NCI-H446 treated with DMSO at 0.1 percent for 48 hours (cell line): ENCODE data around the gene IL1RL2.

Source experiments
- DNase-seq: peaks from one replicate; lab custom pipeline; 2025; lab: John Stamatoyannopoulos, UW

Gene IL1RL2

DNA sequence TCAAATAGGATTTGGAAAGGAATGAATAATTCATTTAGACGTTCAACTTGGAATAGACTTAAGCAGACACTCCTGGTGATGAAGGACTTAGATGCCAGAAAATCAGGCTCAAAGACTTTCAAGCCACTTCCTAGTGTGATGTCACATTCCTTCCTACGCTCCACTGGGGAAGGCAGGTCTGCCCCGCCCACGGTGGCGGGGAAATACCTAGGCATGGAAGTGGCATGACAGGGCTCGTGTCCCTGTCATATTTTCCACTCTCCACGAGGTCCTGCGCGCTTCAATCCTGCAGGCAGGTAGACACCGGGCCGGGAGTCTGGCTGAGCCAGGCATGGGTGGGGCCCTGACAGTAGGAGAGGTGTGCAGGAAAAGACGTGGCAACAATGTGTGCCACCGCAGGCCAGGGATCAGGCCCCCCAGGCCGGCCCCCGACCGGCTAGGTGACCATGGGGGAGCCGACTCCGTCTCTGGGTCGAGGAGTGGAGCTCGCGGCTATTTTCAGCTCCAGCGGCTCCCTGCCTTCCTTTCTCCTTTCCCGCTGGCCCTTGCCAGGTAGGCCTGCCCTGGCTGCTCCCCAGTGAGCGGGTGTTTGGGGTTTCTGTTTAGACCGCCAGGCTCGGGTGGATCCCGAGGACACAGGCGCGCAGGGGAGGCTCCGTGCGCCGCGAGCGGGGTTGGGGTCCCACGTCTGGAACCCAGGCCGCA, at the start of gene IL1RL2:
IL1RL2 (plus strand) TSS at position 233 of the 705 bp plus-strand sequence. CDS start 845 bp downstream, outside the sequence.
- no peak for DNase-seq

GRCh38 chr2:102137138-102137537, 49.7 kb upstream of the IL1RL2 start:
- DNase-seq = no peak

GRCh38 chr2:102138331-102138730, 48.5 kb upstream of the IL1RL2 start:
- DNase-seq = no peak

DNA sequence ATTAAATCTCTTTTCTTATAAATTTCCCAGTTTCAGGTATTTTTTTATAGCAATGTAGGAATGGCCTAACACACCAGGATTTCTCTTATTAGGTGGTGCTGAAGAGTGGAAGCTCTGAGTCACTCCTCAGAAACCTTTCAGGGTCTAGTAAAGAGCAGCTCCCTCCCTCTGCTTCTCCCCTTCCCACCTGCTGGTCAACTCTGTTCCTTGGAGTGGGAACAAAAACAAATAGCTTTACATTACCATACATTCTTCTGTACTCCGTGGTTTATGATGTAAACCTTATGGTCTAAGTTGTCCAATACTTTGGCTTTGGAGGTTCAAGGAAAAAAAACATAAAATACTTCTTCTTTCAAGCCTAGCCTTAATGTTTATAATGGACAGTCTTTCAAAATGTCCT, 47.0 kb upstream of the IL1RL2 start:
- no peak for DNase-seq

DNA sequence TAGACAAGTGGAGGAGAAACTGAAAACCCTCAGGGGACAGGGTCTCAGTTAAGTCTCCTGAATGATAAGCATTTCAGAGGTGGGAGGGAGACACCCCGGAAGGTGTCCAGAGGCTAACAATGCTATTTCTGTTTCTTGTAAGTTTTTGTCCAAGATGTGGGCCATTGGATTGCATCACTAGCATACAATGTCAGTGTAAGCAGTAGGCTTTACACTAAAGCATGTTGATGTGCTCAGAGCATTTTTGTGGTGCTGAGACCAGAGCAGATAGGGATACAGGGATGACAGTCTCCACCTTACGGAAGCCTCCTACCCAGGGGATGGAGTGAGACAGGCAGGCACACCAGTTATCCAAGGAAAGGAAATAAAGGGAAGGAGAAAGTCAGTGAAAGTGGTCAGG, 46.4 kb upstream of the IL1RL2 start:
- DNase-seq = no peak

- no peak for DNase-seq
Measured at GRCh38 chr2:102141011-102141943, 45.5 kb upstream of the IL1RL2 start.

- no peak for DNase-seq
Measured at GRCh38 chr2:102141970-102142828, 44.6 kb upstream of the IL1RL2 start, which contains the start of gene IL1R1. Gene IL1R1, plus strand, starts transcription at chr2:102142746. Its CDS starts 14,979 bp downstream, at chr2:102157725.

- DNase-seq = no peak
Measured at GRCh38 chr2:102142829-102143449, 43.9 kb upstream of the IL1RL2 start.

GRCh38 chr2:102143450-102143985, 43.3 kb upstream of the IL1RL2 start:
- no peak for DNase-seq

GRCh38 chr2:102144128-102144527, 42.7 kb upstream of the IL1RL2 start:
- no peak for DNase-seq

GRCh38 chr2:102145107-102145506, 41.7 kb upstream of the IL1RL2 start:
- DNase-seq = no peak

GRCh38 chr2:102145934-102146333, 40.9 kb upstream of the IL1RL2 start:
- DNase-seq = no peak

- no peak for DNase-seq
Measured at GRCh38 chr2:102147935-102148334, 38.9 kb upstream of the IL1RL2 start.

- DNase-seq = no peak
Measured at GRCh38 chr2:102149243-102149642, 37.6 kb upstream of the IL1RL2 start.

DNA sequence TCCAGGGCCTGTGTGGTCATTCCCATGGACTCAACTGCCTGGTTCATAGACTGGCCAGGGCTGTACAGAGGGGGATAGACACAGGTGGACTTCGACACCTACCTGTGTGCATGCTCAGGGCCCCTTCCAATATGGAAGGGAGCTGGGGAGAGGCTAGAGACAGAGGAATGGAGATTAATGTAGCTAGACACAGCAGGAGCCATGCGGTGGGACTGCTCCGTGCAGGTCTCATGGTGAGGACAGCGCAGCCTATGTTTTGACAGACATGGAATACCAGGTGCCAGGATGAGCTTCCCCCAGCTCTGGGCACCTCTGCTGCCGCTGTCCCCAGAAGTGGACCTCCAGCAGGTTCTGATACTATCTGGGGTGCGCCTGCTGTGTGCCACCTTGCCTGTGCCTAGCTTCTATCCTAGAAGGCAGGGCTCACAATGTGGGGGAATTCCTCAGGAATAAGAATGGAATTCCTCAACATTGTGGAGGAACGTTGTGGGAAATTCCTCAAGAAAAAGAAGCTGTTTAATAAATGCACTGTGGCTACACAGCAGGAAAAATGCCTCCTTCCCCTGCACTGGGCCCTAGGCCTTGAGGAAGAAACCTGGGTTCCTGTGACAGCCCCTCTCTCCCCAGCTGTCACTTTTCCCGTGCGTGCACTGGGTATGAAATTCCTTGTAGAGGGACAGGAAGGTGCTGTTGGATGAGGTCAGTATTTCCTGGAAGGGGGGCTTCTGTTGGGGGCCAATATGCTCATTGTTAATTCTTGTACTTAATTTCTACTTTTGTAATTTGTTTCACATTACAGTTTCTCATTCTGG, 37.0 kb upstream of the IL1RL2 start:
- DNase-seq = no peak

DNA sequence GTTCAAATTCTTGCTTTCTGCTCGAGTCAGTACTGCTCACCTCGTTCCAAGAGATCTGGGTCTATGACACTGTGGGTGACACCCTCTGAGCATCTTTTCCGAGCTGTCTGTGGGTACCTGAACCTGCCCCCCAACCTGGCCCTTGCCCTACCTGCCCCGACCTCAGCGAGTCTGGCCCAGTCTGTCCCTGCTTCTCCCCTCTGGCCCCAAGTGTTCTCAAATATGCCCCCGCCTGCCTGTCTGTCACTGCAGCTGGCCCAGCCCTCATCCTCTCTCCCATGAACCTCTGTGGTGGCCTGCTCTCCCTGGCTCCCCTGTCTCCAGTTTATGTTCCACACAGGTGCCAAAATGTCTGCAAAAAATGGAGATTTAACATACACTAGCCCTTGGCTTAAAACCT, 32.5 kb upstream of the IL1RL2 start:
- no peak for DNase-seq

GRCh38 chr2:102154946-102155702, 31.7 kb upstream of the IL1RL2 start:
- DNase-seq = no peak

GRCh38 chr2:102155703-102156515, 30.9 kb upstream of the IL1RL2 start:
- no peak for DNase-seq
